MM.1S (cell line): Measurements from ENCODE around the gene LSR.
A peak's percentile ranks its signal among the peaks of the same experiment; 100 is the strongest.

Experiments used
- DNase-seq: peaks from one replicate; pipeline ENCODE4 v3.0.0-alpha.2; 2015
- H2AFZ ChIP-seq: fragments of 300-600 bp; sonication (generic); 2 replicates; pipeline ENCODE4 v1.6.0; 2016; ENCODE audit warnings: antibody characterized with exemption, low read length
- H3F3A ChIP-seq: fragments of 300-600 bp; sonication (generic); 2 replicates; pipeline ENCODE4 v1.6.1; 2016; ENCODE audit warnings: mild to moderate bottlenecking, antibody characterized with exemption, low read length, moderate library complexity, mixed read lengths; ENCODE audit not compliant: insufficient read depth
- H3K27ac ChIP-seq: fragments of 300-600 bp; sonication (generic); 2 replicates; pipeline ENCODE4 v1.5.1; 2016; ENCODE audit warnings: mild to moderate bottlenecking, low read length
- H3K27me3 ChIP-seq: fragments of 300-600 bp; sonication (generic); replicated peaks from 2 replicates; pipeline ENCODE4 v1.6.0; 2016; ENCODE audit warnings: low read length; ENCODE audit not compliant: insufficient read depth
- H3K36me3 ChIP-seq: fragments of 300-600 bp; sonication (generic); replicated peaks from 2 replicates; pipeline ENCODE4 v1.6.1; 2016; ENCODE audit warnings: mild to moderate bottlenecking, low read length, mixed read lengths; ENCODE audit not compliant: insufficient read depth
- H3K4me1 ChIP-seq: fragments of 300-600 bp; sonication (generic); 2 replicates; pipeline ENCODE4 v1.6.1; 2016; ENCODE audit warnings: low read length, mixed read lengths
- H3K4me2 ChIP-seq: fragments of 300-600 bp; sonication (generic); 2 replicates; pipeline ENCODE4 v1.6.0; 2016; ENCODE audit warnings: low read depth, low read length
- H3K4me3 ChIP-seq: fragments of 300-600 bp; sonication (generic); 2 replicates; pipeline ENCODE4 v1.5.1; 2016; ENCODE audit warnings: low read length, mixed read lengths
- H3K79me2 ChIP-seq: fragments of 300-600 bp; sonication (generic); 2 replicates; pipeline ENCODE4 v1.6.1; 2016; ENCODE audit warnings: mixed run types, low read length, mixed read lengths
- H3K9ac ChIP-seq: fragments of 300-600 bp; sonication (generic); 2 replicates; pipeline ENCODE4 v1.6.1; 2016; ENCODE audit warnings: low read length, mixed read lengths
- H3K9me2 ChIP-seq: fragments of 300-600 bp; sonication (generic); replicated peaks from 2 replicates; pipeline ENCODE4 v1.6.1; 2016; ENCODE audit warnings: mild to moderate bottlenecking, low read length, mixed read lengths; ENCODE audit not compliant: insufficient read depth
- H3K9me3 ChIP-seq: fragments of 300-600 bp; sonication (generic); replicated peaks from 2 replicates; pipeline ENCODE4 v1.6.1; 2016; ENCODE audit warnings: mild to moderate bottlenecking, low read length, mixed read lengths; ENCODE audit not compliant: insufficient read depth
- H4K20me1 ChIP-seq: fragments of 300-600 bp; sonication (generic); 2 replicates; pipeline ENCODE4 v1.6.1; 2016; ENCODE audit warnings: mild to moderate bottlenecking, low read length, moderate library complexity, mixed read lengths; ENCODE audit not compliant: insufficient read depth
- EZH2 ChIP-seq: fragments of 300-600 bp; sonication (generic); optimal IDR thresholded peaks from 2 replicates; pipeline ENCODE3; 2017; ENCODE audit warnings: low read depth, mild to moderate bottlenecking, antibody characterized with exemption, low read length, mixed read lengths
- EZH2phosphoT487 ChIP-seq: fragments of 300-600 bp; sonication (generic); IDR thresholded peaks from 2 replicates; pipeline ENCODE4 v1.6.1; 2018; ENCODE audit warnings: antibody characterized with exemption, low read length
- TF ChIP-seq, protein P1 (sequence below): fragments of 300-600 bp; sonication (generic); IDR thresholded peaks from 2 replicates; pipeline ENCODE4 v1.5.1; 2016; ENCODE audit warnings: antibody characterized with exemption, low read length, mixed read lengths

Gene LSR

DNA sequence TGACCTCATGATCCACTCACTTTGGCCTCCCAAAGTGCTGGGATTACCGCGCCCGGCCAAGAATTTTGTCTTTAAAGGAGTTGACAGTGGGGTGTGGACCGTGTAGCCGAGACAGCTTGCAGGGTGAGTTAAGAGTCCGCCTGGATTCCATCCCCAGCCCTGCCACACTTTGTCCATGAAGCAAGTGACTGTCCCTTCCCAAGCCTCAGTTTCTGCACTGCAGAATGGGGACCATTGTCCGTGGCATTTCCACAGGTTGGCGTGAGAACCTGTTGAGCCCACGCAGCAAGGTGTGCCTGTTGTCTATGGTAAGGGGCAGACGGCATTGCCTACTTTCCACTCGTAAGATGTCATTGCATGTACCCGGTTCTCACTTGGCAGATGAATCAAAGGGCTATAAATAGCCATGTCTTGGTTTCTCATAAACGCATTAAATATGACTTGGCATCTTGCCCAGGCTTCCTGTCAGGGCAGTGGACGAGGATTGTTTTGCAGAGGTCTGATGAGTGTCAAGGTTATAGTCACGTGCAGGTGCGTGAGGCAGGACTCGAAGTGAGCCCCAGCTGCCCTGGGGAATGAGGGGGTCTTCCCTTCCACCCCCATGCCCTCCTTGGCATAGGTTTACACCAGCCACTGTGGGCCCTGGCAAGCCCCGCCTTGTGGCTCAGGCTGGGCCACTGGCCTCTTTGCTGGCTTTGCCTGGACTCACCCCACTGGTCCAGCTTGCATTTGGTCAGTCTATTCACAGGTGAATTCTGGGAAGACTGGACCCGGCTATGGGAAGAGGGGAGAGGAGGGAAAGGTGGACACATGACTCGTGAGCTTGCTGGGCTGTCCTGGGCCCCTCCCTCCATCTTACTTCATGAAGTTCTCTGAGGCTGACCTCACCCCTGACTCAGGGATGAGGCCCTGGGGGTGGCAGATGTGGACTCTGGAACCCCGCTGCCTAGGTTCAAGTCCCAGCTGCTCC is 34.9 kb upstream of the LSR start:
- DNase-seq: peak; percentile 98
- H3K4me1 ChIP-seq: peaks cover 42% of the 10 kb centered on the region
- H3K4me2 ChIP-seq: peak overlapping the region; percentile 62
- peaks cover 19% of the 10 kb centered on the region; the same call in 1 of the 2 replicates for H3F3A ChIP-seq
- TF ChIP-seq EZH2 (no peak), EZH2phosphoT487 (no peak)
- TF ChIP-seq, protein P1, sequence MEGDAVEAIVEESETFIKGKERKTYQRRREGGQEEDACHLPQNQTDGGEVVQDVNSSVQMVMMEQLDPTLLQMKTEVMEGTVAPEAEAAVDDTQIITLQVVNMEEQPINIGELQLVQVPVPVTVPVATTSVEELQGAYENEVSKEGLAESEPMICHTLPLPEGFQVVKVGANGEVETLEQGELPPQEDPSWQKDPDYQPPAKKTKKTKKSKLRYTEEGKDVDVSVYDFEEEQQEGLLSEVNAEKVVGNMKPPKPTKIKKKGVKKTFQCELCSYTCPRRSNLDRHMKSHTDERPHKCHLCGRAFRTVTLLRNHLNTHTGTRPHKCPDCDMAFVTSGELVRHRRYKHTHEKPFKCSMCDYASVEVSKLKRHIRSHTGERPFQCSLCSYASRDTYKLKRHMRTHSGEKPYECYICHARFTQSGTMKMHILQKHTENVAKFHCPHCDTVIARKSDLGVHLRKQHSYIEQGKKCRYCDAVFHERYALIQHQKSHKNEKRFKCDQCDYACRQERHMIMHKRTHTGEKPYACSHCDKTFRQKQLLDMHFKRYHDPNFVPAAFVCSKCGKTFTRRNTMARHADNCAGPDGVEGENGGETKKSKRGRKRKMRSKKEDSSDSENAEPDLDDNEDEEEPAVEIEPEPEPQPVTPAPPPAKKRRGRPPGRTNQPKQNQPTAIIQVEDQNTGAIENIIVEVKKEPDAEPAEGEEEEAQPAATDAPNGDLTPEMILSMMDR: no peak
- peak overlapping the region; percentile 22; the same call in 1 of the 2 replicates for H3K4me3 ChIP-seq
- H4K20me1 ChIP-seq: no peaks in the 10 kb centered on the region
- no peaks in the 10 kb centered on the region for H3K9me2 ChIP-seq
- H3K27me3 ChIP-seq: no peaks in the 10 kb centered on the region
- no peaks in the 10 kb centered on the region for H3K36me3 ChIP-seq
- H2AFZ ChIP-seq: peak overlapping the region; percentile 73
- H3K9me3 ChIP-seq: no peaks in the 10 kb centered on the region
- peak overlapping the region; percentile 93 for H3K27ac ChIP-seq
- H3K79me2 ChIP-seq: no peaks in the 10 kb centered on the region
- peak overlapping the region; percentile 83 for H3K9ac ChIP-seq

DNA sequence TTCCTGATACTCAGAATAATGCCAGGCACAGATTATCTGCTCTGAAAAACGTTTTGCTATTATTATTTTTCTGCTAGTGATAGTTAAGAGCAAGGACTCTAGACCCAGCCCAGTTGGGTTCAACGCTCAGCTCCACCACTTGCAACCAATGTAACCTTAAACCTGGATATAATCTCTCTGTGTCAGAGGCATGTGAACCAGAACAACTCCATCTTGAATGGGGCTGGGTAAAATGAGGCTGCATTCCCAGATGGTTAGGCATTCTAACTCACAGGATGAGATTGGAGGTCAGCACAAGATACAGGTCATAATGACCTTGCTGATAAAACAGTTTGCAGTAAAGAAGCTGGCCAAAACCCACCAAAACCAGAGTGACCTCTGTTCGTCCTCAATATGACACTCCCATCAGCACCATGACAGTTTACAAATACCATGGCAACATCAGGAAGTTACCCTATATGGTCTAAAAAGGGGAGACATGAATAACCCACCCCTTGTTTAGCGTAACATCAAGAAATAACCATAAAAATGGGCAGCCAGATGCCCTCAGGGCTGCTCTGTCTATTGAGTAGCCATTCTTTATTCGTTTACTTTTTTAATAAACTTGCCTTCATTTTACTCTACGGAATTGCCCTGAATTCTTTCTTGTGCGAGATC is 33.9 kb upstream of the LSR start:
- Histone ChIP-seq H3K27ac (peak overlapping the region; percentile 93; the same call in 1 of the 2 replicates), H3K9me2 (no peaks in the 10 kb centered on the region), H3K4me2 (no peak overlapping the region), H3K4me1 (peaks cover 42% of the 10 kb centered on the region), H3K27me3 (no peaks in the 10 kb centered on the region), H3K4me3 (no peak overlapping the region), H3F3A (peaks cover 19% of the 10 kb centered on the region; the same call in 1 of the 2 replicates), H3K9me3 (no peaks in the 10 kb centered on the region), H3K36me3 (no peaks in the 10 kb centered on the region), H4K20me1 (no peaks in the 10 kb centered on the region), H2AFZ (no peak overlapping the region), H3K79me2 (no peaks in the 10 kb centered on the region), H3K9ac (peak overlapping the region; percentile 83)
- no peak for DNase-seq
- TF ChIP-seq EZH2phosphoT487: no peak

- no peaks in the 10 kb centered on the region for H3K36me3 ChIP-seq
- no peaks in the 10 kb centered on the region for H3K79me2 ChIP-seq
- H3K4me3 ChIP-seq: no peak overlapping the region
- H4K20me1 ChIP-seq: no peaks in the 10 kb centered on the region
- peak; percentile 6 for DNase-seq
- TF ChIP-seq, protein P1: no peak
- TF ChIP-seq EZH2phosphoT487: no peak
- TF ChIP-seq EZH2: no peak
- no peaks in the 10 kb centered on the region for H3K27me3 ChIP-seq
- no peaks in the 10 kb centered on the region for H3K9me3 ChIP-seq
- H3F3A ChIP-seq: peaks cover 19% of the 10 kb centered on the region; the same call in 1 of the 2 replicates
- no peak overlapping the region for H3K4me2 ChIP-seq
- peak overlapping the region; percentile 52 for H2AFZ ChIP-seq
- H3K27ac ChIP-seq: peak overlapping the region; percentile 46; the same call in 1 of the 2 replicates
- no peak overlapping the region for H3K9ac ChIP-seq
- no peaks in the 10 kb centered on the region for H3K9me2 ChIP-seq
- H3K4me1 ChIP-seq: peaks cover 42% of the 10 kb centered on the region
Measured at GRCh38 chr19:35216016-35216832, 32.6 kb upstream of the LSR start.
